Measurements from ENCODE around the gene DAB2. TPM values are rescaled to one million over a fixed set of nuclear protein-coding genes. Genes with fewer than 3 reads are reported as not detected.

The DAB2 gene
- total RNA-seq, 1 experiment from 2014 or later, result 2.3 TPM

GRCh38 chr5:39390945-39391344, 33.8 kb downstream of the DAB2 start:
- Histone ChIP-seq H2BK15ac (ENCODE audit: low read depth, low read length) (no peak overlapping the region), H4K8ac (replicated peaks; ENCODE audit: insufficient read length, low read depth, low read length) (no peak overlapping the region), H3K27ac (ENCODE audit: insufficient read length, low read depth, low read length) (no peak overlapping the region), H3K4me2 (ENCODE audit: insufficient read depth, insufficient read length, low read length) (no peak overlapping the region), H2BK12ac (ENCODE audit: insufficient read length, low read depth, low read length) (no peak overlapping the region), H3K56ac (ENCODE audit: insufficient read length, low read depth, low read length) (no peak overlapping the region), H2BK120ac (ENCODE audit: low read depth, low read length, poor library complexity, severe bottlenecking) (no peak overlapping the region), H3K27me3 (ENCODE audit: insufficient read depth, low read length) (no peaks in the 10 kb centered on the region), H2AFZ (ENCODE audit: low read length) (no peak overlapping the region), H3K23ac (ENCODE audit: insufficient read length, low read depth, low read length) (no peak overlapping the region), H4K20me1 (ENCODE audit: control insufficient read depth, insufficient read depth, insufficient read length) (no peaks in the 10 kb centered on the region), H2BK20ac (ENCODE audit: low read depth, low read length, poor library complexity, severe bottlenecking) (no peak overlapping the region), H3T11ph (ENCODE audit: low read length) (no peak overlapping the region), H3K23me2 (ENCODE audit: insufficient read length, low read depth, low read length, poor library complexity, severe bottlenecking) (no peaks in the 10 kb centered on the region), H3K79me2 (ENCODE audit: insufficient read depth, low read length) (no peaks in the 10 kb centered on the region), H2AK5ac (ENCODE audit: insufficient read length, low read length) (no peak overlapping the region), H3K9me3 (ENCODE audit: control insufficient read depth, low read depth, low read length) (no peaks in the 10 kb centered on the region), H3K14ac (ENCODE audit: insufficient read depth, low read length) (no peak overlapping the region), H2BK5ac (ENCODE audit: insufficient read length, low read length) (no peak overlapping the region), H3K79me1 (ENCODE audit: insufficient read depth, low read depth, low read length, poor library complexity, severe bottlenecking) (no peaks in the 10 kb centered on the region), H3K9ac (ENCODE audit: extremely low read depth, insufficient read length, low read length) (no peak overlapping the region), H4K5ac (ENCODE audit: insufficient read length, low read depth, low read length) (no peak overlapping the region), H4K91ac (ENCODE audit: insufficient read length, low read depth, low read length) (no peak overlapping the region), H3K18ac (ENCODE audit: insufficient read length, low read depth, low read length) (no peak overlapping the region), H3K4ac (ENCODE audit: low read depth, low read length) (no peak overlapping the region), H3K4me1 (ENCODE audit: insufficient read depth, low read length) (no peaks in the 10 kb centered on the region)
- no peak for DNase-seq
- Mint-ChIP-seq H3K9me3 (no peaks in the 10 kb centered on the region), H3K4me3 (no peak overlapping the region), H3K27me3 (ENCODE audit: low read depth) (no peaks in the 10 kb centered on the region), H3K36me3 (ENCODE audit: insufficient read depth in 1 of 3, low read depth in 3 of 3) (no peaks in the 10 kb centered on the region), H3K4me1 (peaks cover 9 to 11% of the 10 kb centered on the region in 2 experiments), H3K27ac (no peak overlapping the region)
- no CpG with 5 or more reads among the region's 3 CpGs for WGBS (ENCODE audit: extremely low coverage, insufficient read length, low lambda C conversion rate)
- TF ChIP-seq, protein P1, sequence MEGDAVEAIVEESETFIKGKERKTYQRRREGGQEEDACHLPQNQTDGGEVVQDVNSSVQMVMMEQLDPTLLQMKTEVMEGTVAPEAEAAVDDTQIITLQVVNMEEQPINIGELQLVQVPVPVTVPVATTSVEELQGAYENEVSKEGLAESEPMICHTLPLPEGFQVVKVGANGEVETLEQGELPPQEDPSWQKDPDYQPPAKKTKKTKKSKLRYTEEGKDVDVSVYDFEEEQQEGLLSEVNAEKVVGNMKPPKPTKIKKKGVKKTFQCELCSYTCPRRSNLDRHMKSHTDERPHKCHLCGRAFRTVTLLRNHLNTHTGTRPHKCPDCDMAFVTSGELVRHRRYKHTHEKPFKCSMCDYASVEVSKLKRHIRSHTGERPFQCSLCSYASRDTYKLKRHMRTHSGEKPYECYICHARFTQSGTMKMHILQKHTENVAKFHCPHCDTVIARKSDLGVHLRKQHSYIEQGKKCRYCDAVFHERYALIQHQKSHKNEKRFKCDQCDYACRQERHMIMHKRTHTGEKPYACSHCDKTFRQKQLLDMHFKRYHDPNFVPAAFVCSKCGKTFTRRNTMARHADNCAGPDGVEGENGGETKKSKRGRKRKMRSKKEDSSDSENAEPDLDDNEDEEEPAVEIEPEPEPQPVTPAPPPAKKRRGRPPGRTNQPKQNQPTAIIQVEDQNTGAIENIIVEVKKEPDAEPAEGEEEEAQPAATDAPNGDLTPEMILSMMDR (conservative IDR thresholded peaks at IDR 0.05), result no peak

Measured in H9 (cell line).